Subcutaneous abdominal adipose tissue (tissue), 5 donors: ENCODE measurements around the gene TMEM190.

Experiments
- H3K27ac ChIP-seq: one replicate; pipeline ENCODE4 v1.7.0; 2013; ENCODE audit warnings: low read depth, mild to moderate bottlenecking, inconsistent platforms, low read length, moderate library complexity
- H3K27me3 ChIP-seq, 5 donors: one replicate each; pipeline ENCODE4 v1.7.0; 2013; ENCODE audit warnings: low read length in 5 of 5, inconsistent platforms in 1 of 5; ENCODE audit not compliant: control insufficient read depth in 5 of 5, insufficient read depth in 4 of 5
- H3K36me3 ChIP-seq, 5 donors: one replicate each; pipeline ENCODE4 v1.7.0; 2013; ENCODE audit warnings: low read length in 5 of 5; ENCODE audit not compliant: control insufficient read depth in 5 of 5, insufficient read depth in 5 of 5
- H3K4me1 ChIP-seq, 5 donors: one replicate each; pipeline ENCODE4 v1.7.0; 2013; ENCODE audit warnings: low read length in 5 of 5, mild to moderate bottlenecking in 3 of 5, moderate library complexity in 1 of 5; ENCODE audit not compliant: control insufficient read depth in 5 of 5, insufficient read depth in 5 of 5
- H3K4me3 ChIP-seq, 5 donors: one replicate each; pipeline ENCODE4 v1.7.0; 2013; ENCODE audit warnings: low read length in 5 of 5, low read depth in 1 of 5
- H3K9ac ChIP-seq, 5 donors: one replicate each; pipeline ENCODE4 v1.7.0; 2013; ENCODE audit warnings: low read length in 5 of 5, mild to moderate bottlenecking in 4 of 5, moderate library complexity in 3 of 5
- H3K9me3 ChIP-seq, 5 donors: one replicate each; pipeline ENCODE4 v1.7.0; 2013; ENCODE audit warnings: low read length in 5 of 5; ENCODE audit not compliant: control insufficient read depth in 5 of 5
- donor health status: healthy.
- donor health status: healthy.
- donor health status: healthy.
- donor health status: healthy.
- donor health status: healthy.

TMEM190 gene

GRCh38 chr19:55423225-55424005 lies 46.8 kb downstream of the TMEM190 start:
- Histone ChIP-seq H3K36me3 (no peaks in the 10 kb centered on the region), H3K9ac (no peak overlapping the region), H3K9me3 (peaks cover 0 to 4% (median 0%) of the 10 kb centered on the region in 5 donors), H3K27me3 (peaks cover 5 to 22% (median 12%) of the 10 kb centered on the region in 5 donors), H3K27ac (no peak overlapping the region), H3K4me1 (no peaks in the 10 kb centered on the region), H3K4me3 (no peak overlapping the region)

GRCh38 chr19:55424518-55424917 lies 47.9 kb downstream of the TMEM190 start:
- Histone ChIP-seq H3K4me1 (no peaks in the 10 kb centered on the region), H3K4me3 (no peak overlapping the region), H3K27ac (no peak overlapping the region), H3K9me3 (peaks cover 0 to 4% (median 0%) of the 10 kb centered on the region in 5 donors), H3K36me3 (no peaks in the 10 kb centered on the region), H3K27me3 (peaks cover 14 to 32% (median 16%) of the 10 kb centered on the region in 5 donors), H3K9ac (no peak overlapping the region)

- no peaks in the 10 kb centered on the region for H3K4me1 ChIP-seq
- no peaks in the 10 kb centered on the region for H3K36me3 ChIP-seq
- H3K9ac ChIP-seq, result no peak overlapping the region
- no peak overlapping the region for H3K4me3 ChIP-seq
- H3K27ac ChIP-seq, result no peak overlapping the region
- peaks cover 0 to 4% (median 0%) of the 10 kb centered on the region in 5 donors for H3K9me3 ChIP-seq
- peaks cover 23 to 35% (median 26%) of the 10 kb centered on the region in 5 donors for H3K27me3 ChIP-seq
Observed at GRCh38 chr19:55426042-55426441, 49.4 kb downstream of the TMEM190 start.
